Peyer's patch (tissue), 4 donors: ENCODE data around the gene SCUBE1.

Experiments
- CTCF ChIP-seq, 6 experiments: fragments of 450-650 bp in 4 of 6; fragments of 200-600 bp in 2 of 6; sonication (generic) in 1 of 6; IDR thresholded peaks; one replicate each; pipeline ENCODE4 v1.5.1; 2017 to 2019; ENCODE audit warnings: antibody characterized with exemption in 6 of 6, mild to moderate bottlenecking in 3 of 6, moderate library complexity in 1 of 6
- POLR2A ChIP-seq, 2 donors: fragments of 450-650 bp; IDR thresholded peaks; one replicate each; pipeline ENCODE4 v1.5.1; 2017; ENCODE audit warnings: antibody characterized with exemption in 2 of 2, mild to moderate bottlenecking in 2 of 2, moderate library complexity in 2 of 2

- no peak for TF ChIP-seq CTCF (IDR thresholded peaks at IDR 0.05)
- no peak for TF ChIP-seq POLR2A (IDR thresholded peaks at IDR 0.05)
Observed at GRCh38 chr22:43377548-43377895, 34.4 kb upstream of the SCUBE1 start.
